NCI-H510A treated with DMSO at 0.1 percent for 48 hours (cell line): Measurements from ENCODE around the gene BCAR3.

ENCODE experiments used
- DNase-seq: peaks from one replicate; lab custom pipeline; 2025; lab: John Stamatoyannopoulos, UW

Gene BCAR3

GRCh38 chr1:93577536-93578432, 103.9 kb downstream of the BCAR3 start:
- DNase-seq = no peak

GRCh38 chr1:93576746-93577145, 104.9 kb downstream of the BCAR3 start:
- DNase-seq = no peak

GRCh38 chr1:93576346-93576745, 105.3 kb downstream of the BCAR3 start:
- peak; percentile 96 for DNase-seq

GRCh38 chr1:93575621-93576284, 105.9 kb downstream of the BCAR3 start:
- peak; percentile 96 for DNase-seq

- no peak for DNase-seq
Measured at GRCh38 chr1:93574991-93575390, 106.6 kb downstream of the BCAR3 start.

- DNase-seq = no peak
Measured at GRCh38 chr1:93574511-93574910, 107.1 kb downstream of the BCAR3 start.

GRCh38 chr1:93573940-93574469, 107.6 kb downstream of the BCAR3 start:
- DNase-seq = no peak

GRCh38 chr1:93571623-93572310, 109.9 kb downstream of the BCAR3 start:
- no peak for DNase-seq

GRCh38 chr1:93569489-93569888, 112.1 kb downstream of the BCAR3 start:
- DNase-seq = no peak

- no peak for DNase-seq
Measured at GRCh38 chr1:93567255-93567918, 114.2 kb downstream of the BCAR3 start.

- DNase-seq = no peak
Measured at GRCh38 chr1:93566227-93566626, 115.4 kb downstream of the BCAR3 start.

- DNase-seq = no peak
Measured at GRCh38 chr1:93565496-93566206, 116.0 kb downstream of the BCAR3 start.

- no peak for DNase-seq
Measured at GRCh38 chr1:93559695-93560094, 121.9 kb downstream of the BCAR3 start.

GRCh38 chr1:93559045-93559444, 122.6 kb downstream of the BCAR3 start:
- no peak for DNase-seq

GRCh38 chr1:93556291-93556690, 125.3 kb downstream of the BCAR3 start:
- DNase-seq = peak; percentile 77

- no peak for DNase-seq
Measured at GRCh38 chr1:93554883-93555872, 126.5 kb downstream of the BCAR3 start.

- peak; percentile 23 for DNase-seq
Measured at GRCh38 chr1:93553886-93554490, 127.6 kb downstream of the BCAR3 start.

- DNase-seq = peak; percentile 29
Measured at GRCh38 chr1:93552741-93553455, 128.7 kb downstream of the BCAR3 start.

GRCh38 chr1:93549811-93550210, 131.8 kb downstream of the BCAR3 start:
- DNase-seq = no peak
